PC-9 (cell line): Measurements from ENCODE around the gene SPRYD3. TPM values are rescaled to one million over a fixed set of nuclear protein-coding genes. Genes with fewer than 3 reads are reported as not detected.

Source experiments
- BruUV-seq: library from RNA; stranded (reverse); fragments of 400-500 nt; replicated peaks from 2 replicates; lab custom pipeline; 2021; lab: Mats Ljungman, UMichigan
- CTCF ChIA-PET: fragments of 300-600 bp; sonication (Branson Sonifier 250); formaldehyde crosslinking; loops from one replicate; lab custom pipeline; 2022; ENCODE audit warnings: antibody characterized with exemption; lab: Charles Lee
- POLR2A ChIA-PET: fragments of 300-600 bp; sonication (Branson Sonifier 250); formaldehyde crosslinking; loops from one replicate; lab custom pipeline; 2022; ENCODE audit warnings: antibody characterized with exemption; ENCODE audit not compliant: unreplicated experiment; lab: Charles Lee
- DNase-seq, 2 experiments: peaks; one replicate each; pipeline versions ENCODE4 v3.0.0 to v3.0.0-alpha.2; 2015 to 2022; ENCODE audit warnings: mixed read lengths in 1 of 2
- H2AFZ ChIP-seq: fragments of 200-600 bp; sonication (generic); 2 replicates; pipeline ENCODE4 v1.8.1; 2017; ENCODE audit warnings: antibody characterized with exemption
- H3F3A ChIP-seq: fragments of 200-600 bp; sonication (generic); 2 replicates; pipeline ENCODE4 v1.8.1; 2017; ENCODE audit warnings: antibody characterized with exemption, mild to moderate bottlenecking, low read depth; ENCODE audit not compliant: insufficient read depth
- H3K27ac ChIP-seq: fragments of 200-600 bp; sonication (generic); 2 replicates; pipeline ENCODE4 v1.6.1; 2016; ENCODE audit warnings: mixed run types
- H3K27me3 ChIP-seq: fragments of 200-600 bp; sonication (generic); 2 replicates; pipeline ENCODE4 v1.6.1; 2016; ENCODE audit warnings: low read depth, mixed run types; ENCODE audit not compliant: insufficient read depth
- H3K36me3 ChIP-seq: fragments of 200-600 bp; sonication (generic); 2 replicates; pipeline ENCODE4 v1.6.1; 2016; ENCODE audit warnings: low read depth, mixed run types
- H3K4me1 ChIP-seq: fragments of 200-600 bp; sonication (generic); replicated peaks from 2 replicates; pipeline ENCODE4 v1.6.1; 2016; ENCODE audit warnings: mixed run types; ENCODE audit not compliant: insufficient read depth
- H3K4me2 ChIP-seq: fragments of 200-600 bp; sonication (generic); 2 replicates; pipeline ENCODE4 v1.6.1; 2017; ENCODE audit warnings: mixed run types
- H3K4me3 ChIP-seq: fragments of 200-600 bp; sonication (generic); 2 replicates; pipeline ENCODE4 v1.6.1; 2016; ENCODE audit warnings: mixed run types
- H3K79me2 ChIP-seq: fragments of 200-600 bp; sonication (generic); 2 replicates; pipeline ENCODE4 v1.6.1; 2017; ENCODE audit warnings: low read depth, mixed run types
- H3K9me2 ChIP-seq: fragments of 200-600 bp; sonication (generic); 2 replicates; pipeline ENCODE4 v1.8.1; 2017; ENCODE audit warnings: mild to moderate bottlenecking; ENCODE audit not compliant: insufficient read depth
- H3K9me3 ChIP-seq: fragments of 200-600 bp; sonication (generic); 2 replicates; pipeline ENCODE4 v1.8.1; 2016; ENCODE audit warnings: low read depth; ENCODE audit not compliant: insufficient read depth
- H4K20me1 ChIP-seq: fragments of 200-600 bp; sonication (generic); 2 replicates; pipeline ENCODE4 v1.8.1; 2017; ENCODE audit not compliant: insufficient read depth
- EZH2 ChIP-seq: fragments of 200-600 bp; sonication (generic); IDR thresholded peaks from 2 replicates; pipeline ENCODE4 v1.8.0; 2017; ENCODE audit warnings: antibody characterized with exemption, low read depth
- intact Hi-C: fragments of 100-400 bp; cut with micrococcal nuclease; formaldehyde crosslinking; loops from one replicate; pipeline ENCODE4 v1.10.0; 2022; ENCODE audit not compliant: unreplicated experiment
- microRNA-seq: library from miRNA; unstranded; fragments of <30 nt; microRNA quantifications from one replicate; pipeline ENCODE4 v1.2.0, GENCODE V29; 2021; ENCODE audit warnings: borderline number of aligned reads, borderline replicate concordance
- total RNA-seq: library from RNA; stranded (reverse); gene quantifications from 2 replicates; pipeline ENCODE4 v1.2.3, GENCODE V29; 2021
- TF ChIP-seq, protein P1 (sequence below): fragments of 200-600 bp; sonication (generic); conservative IDR thresholded peaks from 2 replicates; pipeline ENCODE4 v1.6.1; 2017; ENCODE audit warnings: mixed run types, antibody characterized with exemption, mild to moderate bottlenecking, moderate library complexity

Gene SPRYD3
- total RNA-seq, 1 experiment from 2014 or later: 17.2 TPM

DNA sequence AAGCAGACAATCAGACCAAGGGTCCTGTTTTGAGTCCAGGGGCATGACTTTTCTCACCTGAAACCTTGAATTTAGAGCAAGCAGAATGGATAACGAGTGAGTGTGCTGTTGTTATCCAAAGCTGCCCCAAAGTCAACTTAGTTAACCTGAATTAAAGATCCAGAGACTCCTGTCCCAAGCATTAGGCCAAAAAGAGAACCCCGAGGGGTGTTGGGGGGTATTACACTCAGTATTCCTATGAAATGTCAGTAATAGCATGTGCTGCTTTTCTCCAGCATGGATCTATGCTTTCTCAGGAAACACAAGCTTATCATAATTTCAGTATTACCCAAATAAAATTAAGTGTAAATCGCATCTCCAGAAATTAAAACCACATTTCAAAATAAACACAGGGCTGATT lies 53.9 kb downstream of the SPRYD3 start:
- DNase-seq: no peak
- intact Hi-C loops: no loop called here
- TF ChIP-seq EZH2: no peak
- TF ChIP-seq, protein P1, sequence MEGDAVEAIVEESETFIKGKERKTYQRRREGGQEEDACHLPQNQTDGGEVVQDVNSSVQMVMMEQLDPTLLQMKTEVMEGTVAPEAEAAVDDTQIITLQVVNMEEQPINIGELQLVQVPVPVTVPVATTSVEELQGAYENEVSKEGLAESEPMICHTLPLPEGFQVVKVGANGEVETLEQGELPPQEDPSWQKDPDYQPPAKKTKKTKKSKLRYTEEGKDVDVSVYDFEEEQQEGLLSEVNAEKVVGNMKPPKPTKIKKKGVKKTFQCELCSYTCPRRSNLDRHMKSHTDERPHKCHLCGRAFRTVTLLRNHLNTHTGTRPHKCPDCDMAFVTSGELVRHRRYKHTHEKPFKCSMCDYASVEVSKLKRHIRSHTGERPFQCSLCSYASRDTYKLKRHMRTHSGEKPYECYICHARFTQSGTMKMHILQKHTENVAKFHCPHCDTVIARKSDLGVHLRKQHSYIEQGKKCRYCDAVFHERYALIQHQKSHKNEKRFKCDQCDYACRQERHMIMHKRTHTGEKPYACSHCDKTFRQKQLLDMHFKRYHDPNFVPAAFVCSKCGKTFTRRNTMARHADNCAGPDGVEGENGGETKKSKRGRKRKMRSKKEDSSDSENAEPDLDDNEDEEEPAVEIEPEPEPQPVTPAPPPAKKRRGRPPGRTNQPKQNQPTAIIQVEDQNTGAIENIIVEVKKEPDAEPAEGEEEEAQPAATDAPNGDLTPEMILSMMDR: no peak
- ChIA-PET CTCF (no interaction called here), POLR2A (interaction anchor here (0.7 kb wide), 1 partner anchor 8 kb away, joined by 5 read pairs; no protein-coding TSS in a partner anchor)
- no peaks in the 10 kb centered on the region for H3K9me2 ChIP-seq
- no peak overlapping the region for H3K4me2 ChIP-seq
- H2AFZ ChIP-seq: no peak overlapping the region
- H3K27me3 ChIP-seq: no peaks in the 10 kb centered on the region
- H3K27ac ChIP-seq: no peak overlapping the region
- H3K36me3 ChIP-seq: peaks cover 71% of the 10 kb centered on the region
- H3K4me3 ChIP-seq: no peak overlapping the region
- H3K9me3 ChIP-seq: no peaks in the 10 kb centered on the region
- BruUV-seq: no TSS peak
- peaks cover 86% of the 10 kb centered on the region for H4K20me1 ChIP-seq
- peaks cover 77% of the 10 kb centered on the region for H3F3A ChIP-seq
- no peaks in the 10 kb centered on the region for H3K4me1 ChIP-seq
- H3K79me2 ChIP-seq: peaks cover 46% of the 10 kb centered on the region

DNA sequence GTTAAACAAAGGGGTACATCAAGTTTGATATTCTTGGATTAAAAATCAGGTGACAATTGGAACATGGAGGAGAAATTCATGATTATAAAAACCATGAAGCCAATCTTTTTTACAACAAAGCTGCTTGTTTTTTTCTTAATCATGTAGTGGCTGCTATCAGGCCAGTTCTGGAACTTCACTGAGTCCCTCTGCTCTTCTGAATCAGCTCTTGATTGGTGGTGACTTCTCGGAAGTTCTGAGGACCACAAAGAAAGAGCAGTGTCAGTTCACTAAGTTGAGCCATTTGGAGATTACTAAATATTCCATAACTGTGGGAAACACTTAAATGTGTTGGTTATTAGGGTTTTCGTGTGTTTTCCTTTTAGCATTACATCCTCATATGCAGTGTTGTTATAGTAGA lies 64.5 kb downstream of the SPRYD3 start:
- H4K20me1 ChIP-seq: peaks cover 97% of the 10 kb centered on the region
- CTCF ChIA-PET: no interaction called here
- no peak overlapping the region for H3K4me2 ChIP-seq
- H3K36me3 ChIP-seq: peaks cover 69% of the 10 kb centered on the region
- BruUV-seq: no TSS peak
- intact Hi-C loops: no loop called here
- no peaks in the 10 kb centered on the region for H3K9me2 ChIP-seq
- H3K4me1 ChIP-seq: peaks cover 22% of the 10 kb centered on the region
- no peak overlapping the region for H3K4me3 ChIP-seq
- no peaks in the 10 kb centered on the region for H3K9me3 ChIP-seq
- no peak for TF ChIP-seq EZH2
- DNase-seq: no peak
- no peak overlapping the region for H3K27ac ChIP-seq
- peaks cover 91% of the 10 kb centered on the region for H3K79me2 ChIP-seq
- H2AFZ ChIP-seq: no peak overlapping the region
- H3K27me3 ChIP-seq: no peaks in the 10 kb centered on the region
- POLR2A ChIA-PET: interaction anchor here (0.5 kb wide), 1 partner anchor 666 kb away, joined by 15 read pairs; no protein-coding TSS in a partner anchor
- H3F3A ChIP-seq: peaks cover 84% of the 10 kb centered on the region

Small RNA genes within 50 kb of the gene (microRNA-seq; reads per million reads assigned to microRNA genes)
- not detected for gene MIR6757

Other genes with a start within 250 kb of the SPRYD3 start
- gene KRT79, start 245.1 kb downstream of the SPRYD3 start, total RNA-seq: 0.28 TPM in 1 of 2 replicates, not detected in the other
- gene KRT78, start 230.4 kb downstream of the SPRYD3 start, total RNA-seq: 1.5 and 1.7 TPM in 2 replicates
- 2,689 and 2,962 TPM in 2 replicates for gene KRT8, start 174.3 kb downstream of the SPRYD3 start, total RNA-seq
- gene KRT18, start 130.3 kb downstream of the SPRYD3 start, total RNA-seq: 2,869 and 2,977 TPM in 2 replicates
- 531 and 615 TPM in 2 replicates for gene EIF4B, start 72.9 kb downstream of the SPRYD3 start, total RNA-seq
- 8.5 and 11.5 TPM in 2 replicates for gene TNS2, start 29.3 kb downstream of the SPRYD3 start, total RNA-seq
- gene IGFBP6, start 18.3 kb upstream of the SPRYD3 start, total RNA-seq: 290 and 333 TPM in 2 replicates
- 0.70 and 0.79 TPM in 2 replicates for gene SOAT2, start 24.1 kb upstream of the SPRYD3 start, total RNA-seq
- gene ZNF740, start 101.3 kb upstream of the SPRYD3 start, total RNA-seq: 48.3 and 65.8 TPM in 2 replicates
- gene CSAD, start 101.5 kb upstream of the SPRYD3 start, total RNA-seq: 33.1 and 49.0 TPM in 2 replicates
- 2.4 and 3.3 TPM in 2 replicates for gene ITGB7, start 127.9 kb upstream of the SPRYD3 start, total RNA-seq
- gene RARG, start 152.8 kb upstream of the SPRYD3 start, total RNA-seq: 118 and 124 TPM in 2 replicates
- 37.4 and 42.0 TPM in 2 replicates for gene ESPL1, start 188.9 kb upstream of the SPRYD3 start, total RNA-seq
- 291 and 303 TPM in 2 replicates for gene PFDN5, start 216.2 kb upstream of the SPRYD3 start, total RNA-seq
- 67.2 and 82.5 TPM in 2 replicates for gene MYG1, start 220.3 kb upstream of the SPRYD3 start, total RNA-seq
- 53.4 and 67.3 TPM in 2 replicates for gene AAAS, start 242.2 kb upstream of the SPRYD3 start, total RNA-seq